Activated CD8-positive, alpha-beta memory T cell treated with anti-CD3 and anti-CD28 coated beads, Interleukin-2, amount 10 ng/mL, durations not matched to agents 7 days and 5 days (primary cell): ENCODE results near the gene PPP6R1. TPM values are rescaled to one million over a fixed set of nuclear protein-coding genes. Genes with fewer than 3 reads are reported as not detected.

ENCODE experiments used
- ATAC-seq: fragments of 150-1000 bp; cut with Tn5 transposase; one replicate; pipeline ENCODE4 v1.10.0; 2021; ENCODE audit warnings: moderate library complexity
- CTCF ChIA-PET: fragments of 350-600 bp; sonication (Branson Sonifier 250); formaldehyde crosslinking; loops from one replicate; lab custom pipeline; 2021; ENCODE audit warnings: antibody characterized with exemption; lab: Charles Lee
- DNase-seq: peaks from one replicate; pipeline ENCODE4 v3.0.0-alpha.2; 2020
- H3K27ac Mint-ChIP-seq: one replicate; pipeline ENCODE4 v1.8.0; 2021; ENCODE audit warnings: mild to moderate bottlenecking, mixed read lengths
- H3K27me3 Mint-ChIP-seq: one replicate; pipeline ENCODE4 v1.8.0; 2021; ENCODE audit warnings: mixed read lengths
- H3K36me3 Mint-ChIP-seq: one replicate; pipeline ENCODE4 v1.8.0; 2021; ENCODE audit warnings: mild to moderate bottlenecking, mixed read lengths
- H3K4me1 Mint-ChIP-seq: one replicate; pipeline ENCODE4 v1.8.0; 2021; ENCODE audit warnings: mixed read lengths
- H3K4me3 Mint-ChIP-seq: one replicate; pipeline ENCODE4 v1.8.0; 2021; ENCODE audit warnings: mild to moderate bottlenecking, moderate library complexity, mixed read lengths
- H3K9me3 Mint-ChIP-seq: one replicate; pipeline ENCODE4 v1.8.0; 2022; ENCODE audit warnings: low read depth, mixed read lengths
- total RNA-seq, 2 experiments: library from RNA; stranded (reverse); gene quantifications; one replicate each; pipeline ENCODE4 v1.2.3, GENCODE V29; 2021

Gene PPP6R1
- total RNA-seq, 2 experiments from 2014 or later: 263 to 291 TPM

DNA sequence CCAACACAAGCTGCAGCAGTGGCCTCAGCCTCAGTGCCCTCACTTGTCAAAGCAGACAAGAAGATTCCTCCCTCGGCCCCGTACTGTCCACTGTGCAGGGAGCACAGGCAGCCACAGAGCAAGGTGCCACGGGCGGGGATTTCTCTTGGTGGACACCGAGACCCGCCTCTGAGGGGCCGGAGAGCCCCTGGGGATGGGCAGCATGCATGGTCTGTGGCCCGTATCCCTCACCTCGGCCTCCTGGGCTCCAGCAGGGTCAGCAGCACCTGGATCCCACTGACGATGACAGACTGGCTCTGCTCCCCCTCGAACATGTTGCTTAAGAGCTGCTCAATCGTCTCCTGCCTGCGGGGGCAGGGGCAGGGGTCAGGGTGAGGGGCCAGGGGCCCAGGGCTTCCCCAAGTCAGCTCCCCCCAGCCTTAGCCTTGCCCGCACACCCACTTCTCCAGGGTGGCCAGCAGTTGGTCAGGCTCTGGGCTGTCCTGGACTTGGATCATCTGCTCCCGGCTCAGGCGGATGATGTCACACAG, 16.8 kb downstream of the PPP6R1 start:
- Mint-ChIP-seq H3K4me1 (peaks cover 5% of the 10 kb centered on the region), H3K4me3 (no peak overlapping the region), H3K27me3 (no peaks in the 10 kb centered on the region), H3K27ac (no peak overlapping the region), H3K36me3 (peaks cover 42% of the 10 kb centered on the region), H3K9me3 (no peaks in the 10 kb centered on the region)
- ATAC-seq (no peak), DNase-seq (no peak)
- CTCF ChIA-PET: no interaction called here

DNA sequence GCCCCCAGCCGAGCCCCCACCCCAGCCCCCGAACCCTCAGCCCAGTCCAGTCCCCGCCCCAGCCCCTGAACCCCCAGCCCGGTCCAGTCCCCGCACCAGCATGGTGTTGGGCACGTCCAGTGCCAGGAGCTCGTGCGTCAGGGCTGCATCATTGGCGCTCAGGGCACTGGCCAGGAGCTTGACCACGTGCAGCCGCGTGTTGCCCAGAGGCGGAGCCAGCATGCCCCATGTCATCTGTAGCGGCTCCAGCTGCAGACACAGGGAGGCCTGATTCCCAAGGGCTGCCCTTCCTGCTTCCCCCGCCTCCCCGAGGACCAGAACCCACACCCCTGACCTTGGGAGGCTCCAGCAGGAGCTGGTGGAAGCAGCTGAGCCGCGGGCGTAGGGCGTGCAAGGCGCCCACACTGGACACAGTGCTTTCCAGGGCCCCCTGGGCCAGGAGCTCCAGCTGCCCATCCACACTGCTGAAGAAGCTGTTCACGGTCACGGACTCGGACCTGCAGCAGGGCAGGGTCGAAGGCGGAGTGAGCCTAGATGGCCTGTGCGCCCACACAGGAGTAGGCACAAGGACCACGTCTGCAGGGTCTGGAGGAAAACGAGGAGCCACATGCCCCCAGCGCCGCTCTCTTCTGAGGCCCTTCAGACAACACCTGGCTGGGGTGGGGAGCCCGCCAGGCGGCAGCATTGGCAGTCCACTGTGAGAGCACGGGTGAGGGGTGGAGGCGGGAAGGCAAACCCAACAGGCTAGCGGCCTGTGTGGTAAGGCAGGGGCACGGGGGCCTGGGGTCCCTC, 17.5 kb downstream of the PPP6R1 start:
- peaks cover 48% of the 10 kb centered on the region for H3K36me3 Mint-ChIP-seq
- H3K4me1 Mint-ChIP-seq: peaks cover 5% of the 10 kb centered on the region
- DNase-seq (no peak), ATAC-seq (no peak)
- no peaks in the 10 kb centered on the region for H3K27me3 Mint-ChIP-seq
- no peak overlapping the region for H3K27ac Mint-ChIP-seq
- no peaks in the 10 kb centered on the region for H3K9me3 Mint-ChIP-seq
- CTCF ChIA-PET: interaction anchor here (0.9 kb wide), 1 partner anchor 14 kb away, joined by 3 read pairs; no protein-coding TSS in a partner anchor
- H3K4me3 Mint-ChIP-seq: no peak overlapping the region

DNA sequence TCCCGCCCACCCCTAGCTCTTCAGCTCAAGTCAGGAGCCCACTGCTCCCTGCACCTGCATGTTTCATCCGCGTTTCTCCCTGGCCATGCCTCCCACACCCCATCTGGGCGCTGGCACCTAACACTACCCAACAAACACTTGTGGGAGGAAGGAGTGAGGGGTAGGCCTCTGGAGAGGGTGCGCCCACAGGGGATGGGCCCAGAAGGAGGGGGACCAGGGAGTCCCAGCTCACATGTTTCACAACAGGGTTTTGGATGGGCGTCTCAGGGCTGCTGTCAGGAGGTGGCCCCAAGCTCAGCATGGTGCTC, 18.1 kb downstream of the PPP6R1 start:
- Mint-ChIP-seq H3K27me3 (no peaks in the 10 kb centered on the region), H3K27ac (no peak overlapping the region), H3K4me3 (no peak overlapping the region), H3K4me1 (peaks cover 5% of the 10 kb centered on the region), H3K36me3 (peaks cover 51% of the 10 kb centered on the region), H3K9me3 (no peaks in the 10 kb centered on the region)
- CTCF ChIA-PET: interaction anchor here (0.9 kb wide), 1 partner anchor 15 kb away, joined by 3 read pairs; no protein-coding TSS in a partner anchor
- DNase-seq: no peak
- no peak for ATAC-seq

DNA sequence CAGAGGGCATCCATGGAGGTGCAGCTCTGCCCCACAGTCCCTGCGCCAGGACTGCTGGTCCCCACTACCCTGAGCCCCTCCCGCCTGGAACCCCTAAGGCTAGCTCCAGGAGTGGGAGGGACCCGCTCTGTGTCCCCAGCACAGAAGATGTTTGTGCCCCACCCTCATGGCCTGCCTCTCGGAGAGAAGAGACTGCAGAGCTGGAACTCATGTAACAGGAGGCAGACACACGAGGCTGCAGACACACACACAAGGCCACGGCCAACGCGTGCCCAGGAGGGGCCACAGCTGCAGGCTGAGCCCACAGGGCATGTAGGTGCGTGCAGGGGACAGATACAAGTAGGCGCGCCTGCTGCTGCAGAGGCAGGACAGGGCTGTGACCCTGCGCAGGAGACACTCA, 19.8 kb downstream of the PPP6R1 start:
- no peak overlapping the region for H3K4me3 Mint-ChIP-seq
- peaks cover 57% of the 10 kb centered on the region for H3K36me3 Mint-ChIP-seq
- H3K9me3 Mint-ChIP-seq: no peaks in the 10 kb centered on the region
- peaks cover 2% of the 10 kb centered on the region for H3K4me1 Mint-ChIP-seq
- H3K27me3 Mint-ChIP-seq: no peaks in the 10 kb centered on the region
- CTCF ChIA-PET: no interaction called here
- H3K27ac Mint-ChIP-seq: no peak overlapping the region
- ATAC-seq (no peak), DNase-seq (no peak)

DNA sequence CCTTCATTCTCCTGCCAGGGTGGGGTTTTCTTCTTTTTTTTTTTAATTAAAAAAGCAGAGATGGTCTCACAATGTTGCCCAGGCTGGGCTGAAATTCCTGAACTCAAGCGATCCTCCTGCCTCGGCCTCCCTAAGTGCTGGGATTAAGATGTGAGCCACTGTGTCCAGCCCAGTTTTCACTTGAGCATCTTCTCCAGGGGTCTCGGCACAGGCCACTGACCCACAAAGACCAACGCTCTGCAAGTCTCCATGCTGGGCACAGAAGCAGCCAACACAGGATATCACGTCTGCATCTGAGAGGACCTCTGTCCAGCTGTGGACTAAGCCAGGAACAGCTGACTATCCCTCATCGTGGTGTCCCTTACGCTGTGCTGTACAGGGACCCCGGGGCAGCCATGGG, 20.8 kb downstream of the PPP6R1 start:
- H3K9me3 Mint-ChIP-seq: no peaks in the 10 kb centered on the region
- no peak overlapping the region for H3K27ac Mint-ChIP-seq
- no peak for DNase-seq
- ATAC-seq: no peak
- no peaks in the 10 kb centered on the region for H3K27me3 Mint-ChIP-seq
- H3K4me3 Mint-ChIP-seq: no peak overlapping the region
- peaks cover 54% of the 10 kb centered on the region for H3K36me3 Mint-ChIP-seq
- CTCF ChIA-PET: interaction anchor here (1.0 kb wide), 1 partner anchor 20 kb away, joined by 3 read pairs; no protein-coding TSS in a partner anchor
- peaks cover 2% of the 10 kb centered on the region for H3K4me1 Mint-ChIP-seq

DNA sequence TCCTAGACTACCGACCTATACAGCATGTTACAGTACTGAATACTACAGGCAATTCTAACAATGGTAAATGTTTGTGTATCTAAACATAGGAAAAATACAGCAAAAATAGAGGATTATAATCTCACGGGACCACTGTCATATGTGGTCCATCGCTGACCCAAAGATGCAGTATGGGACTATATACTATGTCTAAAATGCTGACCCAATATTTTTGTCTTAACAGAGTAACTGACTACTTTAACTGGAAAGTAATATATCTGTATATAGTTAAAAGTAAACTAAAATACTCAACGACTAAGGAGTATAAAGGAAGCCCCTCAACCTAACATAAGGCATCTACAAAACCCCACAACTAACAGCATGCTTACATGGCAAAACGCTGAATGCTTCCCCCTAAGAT, 25.8 kb downstream of the PPP6R1 start:
- DNase-seq (no peak), ATAC-seq (no peak)
- H3K9me3 Mint-ChIP-seq: no peaks in the 10 kb centered on the region
- peaks cover 49% of the 10 kb centered on the region for H3K36me3 Mint-ChIP-seq
- peaks cover 4% of the 10 kb centered on the region for H3K4me1 Mint-ChIP-seq
- H3K27ac Mint-ChIP-seq: peak overlapping the region; percentile 1
- H3K27me3 Mint-ChIP-seq: no peaks in the 10 kb centered on the region
- CTCF ChIA-PET: no interaction called here
- H3K4me3 Mint-ChIP-seq: no peak overlapping the region

DNA sequence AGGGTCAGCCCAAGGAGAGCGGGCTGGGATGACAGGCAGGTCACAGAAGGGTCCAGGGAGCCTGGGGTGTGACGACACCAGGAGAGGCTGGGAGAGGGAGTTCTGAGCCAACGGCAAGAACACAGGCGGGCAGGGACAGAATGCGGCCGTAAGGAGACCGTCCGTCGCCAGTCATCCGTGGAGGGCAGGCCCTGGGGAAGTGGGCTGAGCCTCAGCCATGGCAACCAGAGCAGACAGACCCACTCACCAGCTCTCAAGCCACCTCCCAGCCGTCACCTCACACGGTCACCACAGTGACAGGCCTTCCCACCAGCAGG, 26.6 kb downstream of the PPP6R1 start:
- Mint-ChIP-seq H3K27me3 (no peaks in the 10 kb centered on the region), H3K4me1 (peaks cover 4% of the 10 kb centered on the region), H3K36me3 (peaks cover 46% of the 10 kb centered on the region), H3K4me3 (no peak overlapping the region), H3K9me3 (no peaks in the 10 kb centered on the region), H3K27ac (no peak overlapping the region)
- no peak for DNase-seq
- CTCF ChIA-PET: no interaction called here
- ATAC-seq: no peak

DNA sequence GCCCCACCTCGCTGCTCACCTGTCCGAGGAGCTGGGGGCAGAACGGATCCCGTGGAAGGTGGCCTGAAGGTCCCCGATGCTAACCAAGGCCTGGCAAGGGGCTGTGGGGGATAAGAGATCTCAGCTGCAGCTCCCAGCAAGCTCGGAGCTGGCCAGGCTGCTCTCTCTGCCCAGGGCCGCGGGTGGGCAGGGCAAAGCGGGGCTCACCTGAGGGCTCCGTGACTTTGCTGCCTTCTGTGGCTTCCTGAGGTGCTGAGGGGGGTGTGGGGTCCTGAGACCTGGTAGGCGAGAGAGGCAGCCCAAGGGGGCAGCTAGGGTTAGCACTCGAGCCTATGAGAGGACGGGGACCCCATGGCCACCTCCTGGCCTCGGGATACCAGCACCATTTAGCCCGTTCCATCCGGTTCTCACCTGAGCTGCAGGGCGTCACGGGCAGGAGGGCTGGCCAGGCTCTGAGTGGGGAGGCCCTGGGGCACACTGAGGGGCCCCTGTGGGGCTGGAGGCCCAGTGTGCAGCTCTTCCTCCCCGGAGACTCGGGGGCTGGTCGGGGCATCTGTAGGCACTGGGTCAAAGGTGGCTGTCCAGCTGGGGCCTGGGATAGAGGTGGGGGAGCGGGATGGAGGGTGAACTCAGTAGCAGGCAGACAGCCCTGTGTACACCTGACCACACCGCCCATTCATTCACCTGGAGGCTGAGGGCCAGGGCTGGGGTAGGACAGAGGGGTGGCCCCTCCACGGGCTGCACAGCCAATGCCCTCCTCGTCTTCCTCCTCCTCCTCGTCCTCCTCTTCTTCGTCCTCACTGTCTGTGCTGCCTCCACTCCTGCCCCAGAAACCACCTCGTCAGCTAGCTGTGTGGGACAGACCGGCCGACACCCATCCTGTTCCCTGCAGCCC, 27.2 kb downstream of the PPP6R1 start:
- H3K4me3 Mint-ChIP-seq: no peak overlapping the region
- H3K36me3 Mint-ChIP-seq: peaks cover 41% of the 10 kb centered on the region
- H3K27me3 Mint-ChIP-seq: no peaks in the 10 kb centered on the region
- peaks cover 4% of the 10 kb centered on the region for H3K4me1 Mint-ChIP-seq
- H3K27ac Mint-ChIP-seq: no peak overlapping the region
- ATAC-seq (no peak), DNase-seq (no peak)
- H3K9me3 Mint-ChIP-seq: no peaks in the 10 kb centered on the region
- CTCF ChIA-PET: no interaction called here

DNA sequence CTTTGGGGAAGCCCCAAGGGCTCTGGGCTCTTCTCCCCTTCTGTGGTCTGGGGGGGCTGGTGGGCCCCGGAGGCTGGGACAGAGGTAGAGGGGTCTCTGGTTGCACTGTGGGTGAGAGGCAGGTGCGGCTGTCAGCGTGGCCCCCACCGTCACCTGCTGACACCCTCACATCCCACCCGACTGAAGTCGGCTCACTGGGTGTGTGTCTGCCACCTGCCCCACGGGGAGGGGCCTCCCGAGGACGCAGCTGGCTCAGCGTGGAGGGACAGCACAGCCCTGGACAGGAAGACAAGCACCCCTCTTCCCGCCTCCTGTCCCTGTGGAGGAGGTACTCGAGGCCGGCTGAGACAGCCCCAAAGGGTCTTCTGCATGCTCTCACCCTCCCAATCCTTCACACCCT, 28.0 kb downstream of the PPP6R1 start:
- DNase-seq: no peak
- CTCF ChIA-PET: no interaction called here
- no peaks in the 10 kb centered on the region for H3K27me3 Mint-ChIP-seq
- no peaks in the 10 kb centered on the region for H3K9me3 Mint-ChIP-seq
- ATAC-seq: no peak
- no peak overlapping the region for H3K4me3 Mint-ChIP-seq
- H3K36me3 Mint-ChIP-seq: peaks cover 36% of the 10 kb centered on the region
- no peak overlapping the region for H3K27ac Mint-ChIP-seq
- peaks cover 4% of the 10 kb centered on the region for H3K4me1 Mint-ChIP-seq

DNA sequence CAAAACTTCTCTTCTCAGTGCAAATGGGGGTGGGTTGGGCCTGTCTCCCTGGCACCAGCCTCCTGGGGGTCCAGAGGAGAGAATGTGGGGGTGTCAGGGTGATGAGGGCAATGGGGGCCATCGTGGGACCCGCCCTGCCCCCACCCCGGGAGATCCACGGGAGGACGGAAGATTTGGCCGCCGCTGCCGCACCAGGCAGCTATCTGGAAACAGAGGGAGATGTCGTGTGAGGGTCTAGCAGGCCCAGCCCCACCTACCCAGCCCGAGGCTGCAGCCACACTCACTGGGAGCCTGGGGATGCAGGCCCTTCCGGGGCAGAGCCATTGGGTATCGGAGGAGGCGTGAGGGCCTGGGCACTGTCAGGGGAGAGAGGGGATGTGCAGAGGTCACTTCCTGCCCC, 28.5 kb downstream of the PPP6R1 start:
- Mint-ChIP-seq H3K27me3 (no peaks in the 10 kb centered on the region), H3K4me1 (peaks cover 4% of the 10 kb centered on the region), H3K36me3 (peaks cover 39% of the 10 kb centered on the region), H3K9me3 (no peaks in the 10 kb centered on the region), H3K27ac (no peak overlapping the region), H3K4me3 (no peak overlapping the region)
- CTCF ChIA-PET: no interaction called here
- DNase-seq (no peak), ATAC-seq (no peak)

DNA sequence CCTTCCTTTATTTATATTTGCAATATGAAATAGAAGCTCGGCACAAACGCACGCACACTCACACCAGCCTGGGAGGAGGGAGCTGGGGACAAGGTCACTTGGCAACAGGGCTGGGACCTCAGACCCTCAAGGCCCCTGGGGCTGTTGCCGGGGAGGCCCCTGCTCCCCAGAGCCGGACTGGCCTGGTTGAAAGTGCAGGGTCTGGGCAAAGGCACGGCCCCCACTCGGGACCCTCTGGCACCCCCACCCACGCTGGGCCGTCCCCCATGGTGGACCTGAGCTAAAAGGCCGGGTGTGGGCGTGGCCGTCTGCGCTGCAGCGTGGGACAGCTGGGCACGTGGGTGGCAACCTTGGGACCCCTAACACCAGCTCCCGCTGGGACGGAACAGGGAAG, 29.0 kb downstream of the PPP6R1 start:
- ATAC-seq: no peak
- Mint-ChIP-seq H3K27me3 (no peaks in the 10 kb centered on the region), H3K27ac (no peak overlapping the region), H3K4me1 (peaks cover 4% of the 10 kb centered on the region), H3K4me3 (no peak overlapping the region), H3K36me3 (peaks cover 34% of the 10 kb centered on the region), H3K9me3 (no peaks in the 10 kb centered on the region)
- CTCF ChIA-PET: no interaction called here
- DNase-seq: no peak

DNA sequence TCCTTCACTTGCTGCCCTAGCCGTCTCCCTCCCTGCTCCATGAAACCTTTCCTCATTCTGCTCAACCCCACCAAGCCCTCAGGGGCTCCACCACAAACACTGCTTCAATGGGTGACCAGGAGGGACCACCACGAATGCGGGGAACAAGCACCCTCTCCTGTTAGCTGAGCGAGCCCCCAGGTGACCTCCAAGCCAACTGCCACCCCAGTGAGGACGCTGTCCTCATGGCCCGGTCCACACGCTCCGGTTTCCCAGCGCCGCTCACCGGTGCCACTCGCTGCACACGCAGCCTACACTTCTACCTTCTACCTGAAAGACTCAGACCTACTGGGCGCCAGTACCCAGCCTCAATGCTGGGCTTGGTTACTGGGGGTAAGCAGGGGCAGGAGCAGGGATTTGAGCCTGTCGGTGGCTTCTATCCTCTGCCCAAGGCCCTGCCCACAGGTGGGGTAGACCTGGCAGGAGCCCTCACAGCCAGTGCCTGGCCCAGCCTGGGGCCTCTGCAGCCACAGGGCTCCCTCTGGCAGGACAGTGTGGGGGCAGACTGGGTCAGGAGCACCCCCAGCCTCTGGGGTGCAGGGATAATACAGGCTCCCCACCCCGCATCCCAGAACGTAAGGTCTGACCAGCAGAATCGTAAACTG, 29.6 kb downstream of the PPP6R1 start:
- Mint-ChIP-seq H3K4me3 (no peak overlapping the region), H3K36me3 (peaks cover 31% of the 10 kb centered on the region), H3K27ac (no peak overlapping the region), H3K27me3 (no peaks in the 10 kb centered on the region), H3K4me1 (peaks cover 4% of the 10 kb centered on the region), H3K9me3 (no peaks in the 10 kb centered on the region)
- CTCF ChIA-PET: no interaction called here
- no peak for ATAC-seq
- no peak for DNase-seq

DNA sequence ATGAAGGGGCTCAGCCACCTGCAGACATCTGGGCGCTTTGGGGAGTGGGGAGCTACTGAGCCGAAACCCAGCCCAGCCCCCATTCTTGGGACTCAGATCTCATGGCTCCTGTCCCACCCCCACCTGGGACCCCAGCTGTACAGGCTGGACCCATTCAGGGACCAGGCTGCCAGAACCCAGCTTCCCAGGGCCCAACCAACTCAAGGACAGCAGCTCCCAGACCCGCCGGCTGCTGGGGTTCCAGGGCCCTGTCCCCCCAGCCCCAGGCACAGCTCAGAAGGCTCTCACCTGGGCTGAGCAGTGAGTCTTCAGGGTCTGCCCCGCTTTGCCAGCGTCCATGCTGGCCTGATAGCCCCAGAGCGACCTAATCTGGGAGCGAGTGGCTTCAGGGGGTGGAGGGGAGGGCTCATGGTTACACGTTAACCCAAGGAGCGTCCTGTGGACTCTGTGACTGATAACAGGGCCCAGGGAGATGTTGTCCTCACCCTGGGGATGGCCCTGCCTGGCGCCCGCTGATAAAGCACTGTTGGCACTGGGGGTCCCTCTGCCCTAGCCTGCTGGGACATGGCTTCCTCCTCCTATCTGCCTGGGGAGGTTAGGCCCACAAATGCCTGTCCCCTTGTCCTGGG, 30.3 kb downstream of the PPP6R1 start, which contains the start of gene TMEM86B:
Gene TMEM86B (minus strand): TSS at position 361 of the 629 bp plus-strand sequence. CDS start 22 bp downstream, at position 339.
- CTCF ChIA-PET: no interaction called here
- Mint-ChIP-seq H3K27ac (peak within 1 kb of the TSS; percentile 35), H3K36me3 (peaks cover 31% of the 10 kb centered on the region), H3K9me3 (no peaks in the 10 kb centered on the region), H3K27me3 (no peaks in the 10 kb centered on the region), H3K4me3 (no peak within 1 kb of the TSS), H3K4me1 (peaks cover 4% of the 10 kb centered on the region)
- ATAC-seq (no peak), DNase-seq (no peak)
